ENCODE results near the gene PIP5K1B.

The PIP5K1B gene

DNA sequence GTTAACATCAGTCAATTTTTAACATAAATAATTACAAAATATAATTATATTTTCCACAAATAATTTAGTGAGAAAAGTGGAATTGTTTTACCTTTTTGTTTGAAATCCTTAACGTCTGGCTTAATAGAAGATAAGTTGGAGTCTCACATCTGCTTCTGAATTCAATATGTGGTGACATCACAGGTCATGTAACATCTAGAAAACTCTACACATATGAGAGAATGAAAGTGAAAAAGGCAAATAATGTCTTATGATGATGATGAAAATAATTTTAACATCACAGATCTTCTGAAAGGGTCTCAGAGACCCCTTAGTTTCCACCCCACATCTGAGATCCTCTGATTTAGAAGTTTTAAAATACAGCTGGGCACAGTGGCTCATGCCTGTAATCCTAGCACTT, 227.4 kb downstream of the PIP5K1B start:
- Histone ChIP-seq H3K9ac (no peak overlapping the region), H3K4me1 (no peaks in the 10 kb centered on the region), H3K36me3 (ENCODE audit: control insufficient read depth, insufficient read depth, low read length) (no peaks in the 10 kb centered on the region), H3K4me2 (ENCODE audit: low read length) (no peak overlapping the region), H3K9me3 (ENCODE audit: control insufficient read depth, low read length) (no peaks in the 10 kb centered on the region), H3K79me2 (no peaks in the 10 kb centered on the region), H3K27ac (no peak overlapping the region), H3K27me3 (ENCODE audit: control insufficient read depth, insufficient read depth, low read length) (no peaks in the 10 kb centered on the region), H2AFZ (no peak overlapping the region), H3K4me3 (ENCODE audit: low read depth, low read length) (no peak overlapping the region)
- TF ChIP-seq, protein P1, sequence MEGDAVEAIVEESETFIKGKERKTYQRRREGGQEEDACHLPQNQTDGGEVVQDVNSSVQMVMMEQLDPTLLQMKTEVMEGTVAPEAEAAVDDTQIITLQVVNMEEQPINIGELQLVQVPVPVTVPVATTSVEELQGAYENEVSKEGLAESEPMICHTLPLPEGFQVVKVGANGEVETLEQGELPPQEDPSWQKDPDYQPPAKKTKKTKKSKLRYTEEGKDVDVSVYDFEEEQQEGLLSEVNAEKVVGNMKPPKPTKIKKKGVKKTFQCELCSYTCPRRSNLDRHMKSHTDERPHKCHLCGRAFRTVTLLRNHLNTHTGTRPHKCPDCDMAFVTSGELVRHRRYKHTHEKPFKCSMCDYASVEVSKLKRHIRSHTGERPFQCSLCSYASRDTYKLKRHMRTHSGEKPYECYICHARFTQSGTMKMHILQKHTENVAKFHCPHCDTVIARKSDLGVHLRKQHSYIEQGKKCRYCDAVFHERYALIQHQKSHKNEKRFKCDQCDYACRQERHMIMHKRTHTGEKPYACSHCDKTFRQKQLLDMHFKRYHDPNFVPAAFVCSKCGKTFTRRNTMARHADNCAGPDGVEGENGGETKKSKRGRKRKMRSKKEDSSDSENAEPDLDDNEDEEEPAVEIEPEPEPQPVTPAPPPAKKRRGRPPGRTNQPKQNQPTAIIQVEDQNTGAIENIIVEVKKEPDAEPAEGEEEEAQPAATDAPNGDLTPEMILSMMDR (IDR thresholded peaks at IDR 0.05) = no peak

DNA sequence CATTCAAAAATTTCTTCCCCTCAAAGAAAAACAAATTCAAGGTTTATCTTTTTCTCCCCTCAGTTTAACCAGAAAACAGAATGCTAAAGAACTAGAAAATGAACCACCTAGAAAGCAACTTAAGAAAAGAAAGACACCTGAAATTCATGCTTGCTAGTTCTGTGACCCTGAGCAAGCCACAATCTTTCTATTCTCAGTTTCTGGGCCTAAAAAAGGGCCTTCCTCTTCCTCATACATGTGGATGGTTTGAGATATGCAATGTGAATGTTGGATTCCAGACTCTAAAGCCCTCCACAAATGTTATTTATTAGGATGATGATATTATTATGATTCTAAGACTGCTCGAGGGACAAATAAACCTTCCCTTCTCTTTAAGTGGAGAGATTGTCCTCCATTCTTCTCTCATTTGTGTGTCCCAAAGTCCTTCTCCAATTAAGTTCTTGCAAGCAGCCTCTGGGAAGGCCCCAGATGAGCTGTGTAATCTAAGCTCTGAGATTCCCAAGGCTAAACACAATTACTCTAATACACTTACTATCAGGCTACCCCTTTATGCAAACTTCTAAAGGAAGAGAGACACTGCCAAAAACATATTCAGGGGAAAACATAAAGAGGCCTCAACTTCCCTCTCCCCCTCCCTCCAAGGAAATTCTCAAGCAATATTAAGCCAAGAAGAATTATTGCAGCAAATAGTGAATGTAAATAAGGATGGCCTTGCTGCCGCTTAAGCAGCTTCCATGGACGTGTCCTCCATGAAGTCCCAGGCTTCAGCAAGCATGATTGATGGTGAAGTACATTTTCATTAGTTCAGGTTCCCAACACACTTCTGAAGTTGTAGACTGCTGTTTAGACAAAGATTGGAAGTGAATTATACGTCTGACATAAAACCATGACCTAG, 228.6 kb downstream of the PIP5K1B start:
- Histone ChIP-seq H3K9ac (no peak overlapping the region), H3K36me3 (ENCODE audit: control insufficient read depth, insufficient read depth, low read length) (no peaks in the 10 kb centered on the region), H3K27ac (no peak overlapping the region), H3K4me2 (ENCODE audit: low read length) (no peak overlapping the region), H3K9me3 (ENCODE audit: control insufficient read depth, low read length) (no peaks in the 10 kb centered on the region), H3K27me3 (ENCODE audit: control insufficient read depth, insufficient read depth, low read length) (no peaks in the 10 kb centered on the region), H3K4me1 (no peaks in the 10 kb centered on the region), H3K79me2 (no peaks in the 10 kb centered on the region), H3K4me3 (ENCODE audit: low read depth, low read length) (no peak overlapping the region), H2AFZ (no peak overlapping the region)
- TF ChIP-seq, protein P1 (IDR thresholded peaks at IDR 0.05) = no peak

DNA sequence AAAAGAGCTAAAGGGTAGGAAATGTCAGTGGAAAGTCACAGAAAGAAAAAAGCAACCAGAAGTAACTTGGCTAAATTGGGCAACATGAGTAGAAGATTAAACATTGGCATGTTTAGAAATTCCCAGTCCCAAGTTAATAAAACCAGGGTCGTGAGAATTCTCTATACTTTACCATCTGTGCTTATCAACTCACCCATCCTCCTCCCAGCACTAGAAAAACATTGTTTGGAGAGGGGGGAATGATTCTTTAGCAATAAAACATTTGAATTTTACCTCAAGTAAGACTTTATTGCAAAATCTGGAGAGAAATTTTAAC, 229.2 kb downstream of the PIP5K1B start:
- Histone ChIP-seq H2AFZ (no peak overlapping the region), H3K4me3 (ENCODE audit: low read depth, low read length) (no peak overlapping the region), H3K36me3 (ENCODE audit: control insufficient read depth, insufficient read depth, low read length) (no peaks in the 10 kb centered on the region), H3K9ac (no peak overlapping the region), H3K9me3 (ENCODE audit: control insufficient read depth, low read length) (no peaks in the 10 kb centered on the region), H3K79me2 (no peaks in the 10 kb centered on the region), H3K4me1 (no peaks in the 10 kb centered on the region), H3K27me3 (ENCODE audit: control insufficient read depth, insufficient read depth, low read length) (no peaks in the 10 kb centered on the region), H3K27ac (no peak overlapping the region), H3K4me2 (ENCODE audit: low read length) (no peak overlapping the region)
- TF ChIP-seq, protein P1 (IDR thresholded peaks at IDR 0.05) = no peak

DNA sequence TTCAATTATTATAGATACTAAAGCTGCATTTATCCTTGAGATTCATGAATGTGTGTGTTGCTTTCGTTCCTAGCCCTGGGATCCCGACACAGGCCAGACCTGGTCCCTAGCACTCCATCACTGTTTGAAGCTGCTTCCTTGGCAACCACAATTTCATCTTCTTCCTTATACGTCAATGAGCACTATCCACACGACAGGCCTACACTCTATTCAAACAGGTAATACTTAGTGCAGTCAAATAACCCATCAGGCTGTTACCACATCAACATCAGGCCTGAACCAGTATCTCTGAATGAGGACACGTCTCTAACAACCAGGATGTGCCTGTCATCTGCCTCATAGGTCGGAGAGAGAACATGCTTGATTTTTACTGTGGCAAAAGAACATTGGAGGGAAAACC, 235.5 kb downstream of the PIP5K1B start:
- Histone ChIP-seq H3K27me3 (ENCODE audit: control insufficient read depth, insufficient read depth, low read length) (no peaks in the 10 kb centered on the region), H3K79me2 (no peaks in the 10 kb centered on the region), H3K9me3 (ENCODE audit: control insufficient read depth, low read length) (no peaks in the 10 kb centered on the region), H3K4me2 (ENCODE audit: low read length) (no peak overlapping the region), H3K4me3 (ENCODE audit: low read depth, low read length) (no peak overlapping the region), H3K36me3 (ENCODE audit: control insufficient read depth, insufficient read depth, low read length) (no peaks in the 10 kb centered on the region), H2AFZ (no peak overlapping the region), H3K9ac (no peak overlapping the region), H3K4me1 (no peaks in the 10 kb centered on the region), H3K27ac (no peak overlapping the region)
- TF ChIP-seq, protein P1 (IDR thresholded peaks at IDR 0.05) = no peak
